NCI-H2107 (cell line): ENCODE data around the gene ANKRD11.
"Not testable (repeated sequence)": the region's sequence is repeated elsewhere in the genome, so short reads cannot be mapped to it uniquely, and the experiment has no call there.

ENCODE experiments used
- DNase-seq: peaks from one replicate; lab custom pipeline; 2025; lab: John Stamatoyannopoulos, UW

ANKRD11 gene

DNA sequence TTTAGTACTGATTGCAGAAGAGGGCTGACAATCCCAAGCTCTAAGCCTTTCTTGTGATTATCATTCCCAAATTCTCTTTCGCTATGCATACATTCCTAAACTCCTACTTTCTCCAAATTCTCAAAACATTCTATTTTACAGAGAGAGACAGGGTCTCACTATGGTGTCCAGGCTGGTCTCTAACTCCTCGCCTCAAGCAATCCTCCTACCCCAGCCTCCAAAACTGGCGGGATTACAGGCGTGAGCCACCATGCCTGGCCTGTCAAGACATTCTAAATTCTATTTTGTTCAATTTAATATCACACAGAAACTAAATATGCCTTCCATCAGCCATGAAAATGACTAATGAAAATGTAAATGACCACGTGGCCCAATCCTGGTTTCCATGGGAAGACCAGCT, 39.8 kb downstream of the ANKRD11 start:
- DNase-seq = no peak

DNA sequence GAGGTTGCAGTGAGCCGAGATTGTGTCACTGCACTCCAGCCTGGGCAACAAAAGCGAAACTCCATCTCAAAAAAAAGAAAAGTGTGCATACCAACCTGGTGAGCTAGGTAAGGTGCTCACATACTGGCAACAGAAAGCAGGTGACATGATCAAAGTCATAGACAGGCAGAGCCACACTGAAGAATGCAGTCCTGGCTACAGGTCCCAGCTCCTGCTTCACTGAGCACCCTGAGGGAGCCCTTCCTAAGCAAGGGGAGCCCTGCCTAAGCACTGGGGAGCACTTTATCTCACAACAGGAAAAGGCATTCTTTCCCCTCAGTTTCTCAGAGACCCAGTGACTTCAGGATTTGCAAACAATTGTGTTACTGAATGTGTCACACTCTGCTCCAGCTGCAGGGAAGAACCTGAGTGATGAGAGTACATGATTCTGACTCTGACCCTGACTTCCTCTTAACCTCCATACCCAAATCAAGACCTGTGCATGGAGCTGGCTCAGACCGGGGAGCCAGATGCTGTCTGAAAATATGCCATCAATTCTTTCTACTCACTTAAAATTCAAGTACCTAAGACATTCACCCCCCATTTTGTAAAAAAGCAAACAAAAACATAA, 40.5 kb downstream of the ANKRD11 start:
- DNase-seq = no peak

DNA sequence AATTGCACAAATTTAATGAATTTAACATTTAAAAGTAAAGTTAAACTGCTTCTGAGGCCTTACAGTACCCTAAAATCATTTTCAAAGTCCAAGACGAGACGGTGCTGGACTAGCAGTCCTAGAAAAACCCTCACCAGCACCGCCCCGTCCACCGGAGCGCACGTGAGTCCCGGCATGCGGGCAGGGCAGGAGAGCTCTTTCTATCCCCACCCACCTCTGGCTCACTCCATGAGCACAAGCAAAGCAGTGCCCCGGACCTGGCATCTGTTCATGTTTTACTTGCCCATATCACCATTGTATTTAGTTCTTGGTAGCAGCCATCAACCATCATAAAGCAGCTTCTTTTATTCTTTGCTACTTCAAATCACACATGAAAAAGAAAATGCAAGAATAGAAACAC, 41.7 kb downstream of the ANKRD11 start:
- DNase-seq = no peak

DNA sequence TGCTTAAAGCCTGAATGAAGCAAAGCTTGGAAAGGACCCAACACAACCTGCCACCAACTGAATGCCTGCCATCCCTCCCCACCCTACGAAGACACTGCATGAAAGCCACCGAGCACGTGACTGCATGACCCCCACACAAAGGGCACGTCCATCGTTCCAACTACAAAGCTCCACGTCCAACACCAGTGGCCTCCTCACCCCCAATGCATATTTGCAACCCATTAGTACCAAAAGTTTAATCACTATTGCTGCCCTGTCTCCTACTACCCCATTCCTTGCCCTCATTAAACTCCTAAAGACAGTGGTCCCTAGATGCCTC, 43.4 kb downstream of the ANKRD11 start:
- DNase-seq = no peak

GRCh38 chr16:89446136-89446974, 44.0 kb downstream of the ANKRD11 start:
- DNase-seq = no peak

DNA sequence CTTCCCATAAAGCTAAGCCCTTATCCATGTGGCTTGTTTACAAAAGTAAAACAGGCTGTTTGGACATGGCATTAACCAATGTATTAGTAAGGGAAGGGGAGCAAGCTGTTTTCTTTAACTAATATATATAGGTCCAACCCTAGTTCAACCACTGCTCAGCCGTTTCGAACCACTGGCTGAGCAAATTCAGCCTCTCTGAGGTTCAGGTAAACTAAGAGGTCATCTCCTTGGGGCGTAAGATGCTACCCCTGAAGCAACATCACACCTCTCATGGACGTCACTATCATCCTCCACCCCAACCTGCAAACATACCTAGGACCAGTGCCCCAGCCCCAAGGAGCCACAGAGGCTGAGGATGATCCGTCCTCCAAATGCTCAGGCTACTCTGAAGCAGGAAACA, 45.2 kb downstream of the ANKRD11 start:
- DNase-seq = no peak

GRCh38 chr16:89444728-89445127, 45.6 kb downstream of the ANKRD11 start:
- DNase-seq = no peak

DNA sequence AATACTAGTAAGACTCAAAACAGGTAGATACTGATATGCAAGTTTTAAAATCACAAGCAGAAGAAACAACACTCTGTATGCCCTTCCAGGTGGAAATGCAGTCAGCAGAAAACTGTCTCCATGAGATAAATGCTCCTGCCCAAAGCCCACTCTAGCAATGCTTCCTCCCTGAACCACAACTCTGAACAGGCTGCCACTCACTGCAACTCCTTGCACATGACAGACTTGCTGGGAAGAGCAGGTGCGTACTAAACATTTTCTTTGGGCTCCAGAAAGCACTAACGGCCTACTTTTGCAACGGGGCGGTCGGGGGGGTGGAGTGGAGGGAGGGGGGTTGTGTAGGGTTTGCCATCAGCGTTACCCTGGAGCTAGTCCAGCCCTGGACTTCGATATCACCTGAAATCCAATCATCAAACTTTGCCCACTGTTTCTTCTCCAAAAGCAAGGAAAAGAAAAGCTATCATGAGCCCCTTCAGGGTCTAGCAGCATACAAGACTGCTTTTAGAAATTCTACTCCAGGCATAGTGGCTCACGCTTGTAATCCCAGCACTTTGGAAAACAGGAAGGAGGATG, 46.1 kb downstream of the ANKRD11 start:
- no peak for DNase-seq

- no peak for DNase-seq
These were observed 46.7 kb downstream of the ANKRD11 start for GRCh38 chr16:89443727-89444084.

DNA sequence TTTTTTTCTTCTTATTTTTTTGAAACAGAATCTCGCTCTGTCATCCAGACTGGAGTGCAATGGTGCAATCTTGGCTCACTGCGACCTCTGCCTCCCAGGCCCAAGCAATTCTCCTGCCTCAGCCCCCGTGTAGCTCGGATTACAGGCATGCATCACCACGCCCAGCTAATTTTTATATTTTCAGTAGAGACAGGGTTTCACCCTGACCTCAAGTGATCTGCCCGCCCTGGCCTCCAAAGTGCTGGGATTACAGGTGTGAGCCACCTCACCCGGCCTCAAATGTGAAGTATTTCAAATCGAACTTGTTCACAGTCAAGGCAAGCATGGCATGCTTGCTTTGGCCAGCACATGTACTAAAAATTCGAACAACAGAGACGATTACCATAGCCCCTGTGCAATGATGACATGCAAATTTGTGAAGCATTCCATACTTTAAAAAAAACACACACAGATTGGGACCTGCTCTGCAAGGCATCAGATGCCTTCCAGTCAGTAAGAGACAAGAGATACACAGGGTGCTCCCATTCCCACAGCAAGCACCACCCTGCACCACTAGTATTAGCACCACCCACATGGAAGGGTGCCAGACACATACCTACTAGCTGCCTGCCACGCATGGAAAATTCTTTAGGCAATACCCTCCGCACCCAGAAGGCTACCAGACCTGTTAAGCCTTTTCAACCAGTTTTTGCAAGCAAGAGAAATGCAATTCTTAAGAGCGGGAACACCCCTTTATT, 47.2 kb downstream of the ANKRD11 start:
- no peak for DNase-seq

DNA sequence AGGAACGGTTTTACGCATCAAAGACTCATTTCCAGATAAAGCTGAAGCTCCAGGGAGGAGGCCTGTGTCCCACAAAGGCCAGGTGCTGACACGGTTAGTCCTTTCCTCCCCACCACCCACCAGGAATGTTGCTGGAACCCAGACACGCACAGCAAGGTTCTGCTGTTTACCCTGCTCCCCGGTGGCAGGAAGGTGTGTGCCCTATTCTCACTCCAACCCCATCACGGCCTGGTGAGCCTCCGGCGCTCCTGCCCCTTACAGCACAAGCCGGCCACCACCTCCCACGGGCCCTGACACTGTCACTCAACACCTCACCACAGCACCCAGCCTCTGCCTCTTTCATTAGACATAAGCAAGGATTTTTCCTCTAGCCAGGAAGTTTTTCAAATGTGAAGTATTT, 47.8 kb downstream of the ANKRD11 start:
- no peak for DNase-seq

DNA sequence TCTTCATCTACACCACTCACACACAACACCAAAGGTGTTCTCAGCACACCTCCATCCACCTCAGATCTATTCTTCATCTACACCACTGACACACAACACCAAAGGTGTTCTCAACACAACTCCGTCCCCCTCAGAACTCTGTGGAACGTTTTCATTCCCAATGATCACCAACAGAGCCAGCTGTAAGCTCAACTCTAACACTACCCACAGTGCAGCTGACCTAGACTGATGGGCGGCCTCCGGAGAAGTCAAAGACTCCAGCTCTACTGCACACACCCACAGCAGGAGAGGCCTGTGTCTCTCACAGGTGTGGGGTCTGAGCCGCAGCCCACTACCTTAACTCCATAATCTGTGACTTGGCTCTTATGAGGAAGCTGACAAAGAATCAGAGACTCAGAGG, 50.7 kb downstream of the ANKRD11 start:
- no peak for DNase-seq

DNA sequence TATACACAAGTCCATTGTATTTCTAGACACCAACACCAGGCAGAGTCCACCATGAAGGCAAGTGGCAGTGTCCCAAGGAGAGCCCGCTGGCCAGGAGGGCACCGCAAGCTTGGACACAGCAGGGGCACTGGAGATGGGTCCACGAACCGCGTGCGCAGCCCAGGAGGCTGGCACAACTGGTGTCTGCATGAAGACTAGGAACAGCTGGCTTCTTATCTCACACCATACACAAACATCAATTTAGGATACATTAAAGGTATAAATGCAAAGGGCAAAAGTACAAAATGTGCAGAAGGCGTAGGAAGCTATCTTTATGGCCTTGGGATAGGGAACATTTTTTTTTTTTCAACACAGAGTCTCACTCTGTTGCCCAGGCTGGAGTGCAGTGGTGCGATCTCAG, 52.4 kb downstream of the ANKRD11 start:
- no peak for DNase-seq

DNA sequence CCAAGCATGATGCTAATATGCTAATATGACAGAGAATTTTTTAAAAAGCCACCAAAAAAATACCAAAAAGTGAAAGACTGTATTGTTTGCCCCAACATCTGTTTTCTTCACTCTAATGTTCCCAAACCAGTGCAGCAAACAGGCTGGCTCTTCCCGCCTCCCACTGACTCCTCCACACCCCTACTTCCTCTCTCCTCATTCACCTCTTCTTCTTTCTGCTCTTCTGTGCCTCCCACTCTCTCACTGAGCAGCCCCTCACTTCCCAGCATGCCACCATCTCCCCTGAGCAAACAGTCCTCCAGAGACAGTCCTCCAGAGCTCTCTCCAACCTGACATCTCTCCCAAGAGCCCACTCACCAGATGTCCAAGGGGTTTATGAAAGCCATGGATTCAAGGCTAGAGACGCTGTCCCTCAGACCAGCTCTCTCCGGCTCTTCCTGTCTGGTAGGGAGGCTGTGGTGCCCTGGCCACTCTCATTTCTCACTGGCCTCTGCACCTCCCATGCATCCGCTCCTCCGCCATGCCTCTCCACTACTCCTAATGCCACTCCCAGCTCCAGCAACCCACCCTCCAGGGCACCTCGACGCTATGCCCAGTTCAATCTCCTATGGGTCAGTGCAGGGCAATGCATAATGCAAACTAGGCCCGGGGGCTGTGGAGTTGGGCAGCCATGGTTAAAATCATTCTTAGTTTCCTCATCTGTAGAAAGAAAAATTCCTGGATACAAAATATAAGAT, 52.9 kb downstream of the ANKRD11 start:
- no peak for DNase-seq

GRCh38 chr16:89436366-89436765, 54.0 kb downstream of the ANKRD11 start:
- no peak for DNase-seq

DNA sequence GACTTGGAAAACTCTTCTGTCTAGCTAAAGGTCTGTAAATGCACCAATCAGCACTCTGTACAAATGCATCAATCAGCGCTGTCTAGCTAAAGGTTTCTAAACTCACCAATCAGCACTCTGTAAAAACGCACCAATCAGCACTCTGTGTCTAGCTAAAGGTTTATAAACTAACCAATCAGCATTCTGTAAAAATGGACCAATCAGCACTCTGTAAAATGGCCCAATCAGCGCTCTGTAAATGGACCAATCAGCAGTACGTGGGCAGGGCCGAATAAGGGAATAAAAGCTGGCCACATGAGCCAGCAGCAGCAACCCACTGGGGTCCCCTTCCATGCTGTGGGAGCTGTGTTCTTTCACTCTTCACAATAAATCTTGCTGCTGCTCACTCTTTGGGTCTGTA, 55.3 kb downstream of the ANKRD11 start:
- DNase-seq = not testable (repeated sequence)

DNA sequence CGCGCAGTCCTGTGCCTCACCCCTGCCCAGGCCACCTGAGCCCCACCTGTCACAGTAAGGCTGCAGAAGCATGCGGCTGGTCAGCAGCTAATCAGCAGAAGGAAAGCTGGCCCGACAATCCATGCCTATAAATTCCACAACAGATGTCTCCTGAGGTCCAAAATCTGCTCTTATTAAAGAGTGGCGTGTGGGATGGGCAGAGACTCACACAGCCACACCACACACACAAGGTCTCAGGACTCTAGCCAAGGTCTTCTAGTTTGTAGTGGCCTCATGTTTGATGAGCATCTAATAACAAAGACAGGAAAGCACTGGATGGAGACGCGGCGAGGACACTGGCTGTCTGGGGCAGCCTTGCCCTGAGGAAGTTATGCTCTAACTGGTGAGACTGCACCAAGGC, 55.9 kb downstream of the ANKRD11 start:
- DNase-seq = no peak

GRCh38 chr16:89433363-89433984, 56.9 kb downstream of the ANKRD11 start:
- DNase-seq = not testable (repeated sequence)

DNA sequence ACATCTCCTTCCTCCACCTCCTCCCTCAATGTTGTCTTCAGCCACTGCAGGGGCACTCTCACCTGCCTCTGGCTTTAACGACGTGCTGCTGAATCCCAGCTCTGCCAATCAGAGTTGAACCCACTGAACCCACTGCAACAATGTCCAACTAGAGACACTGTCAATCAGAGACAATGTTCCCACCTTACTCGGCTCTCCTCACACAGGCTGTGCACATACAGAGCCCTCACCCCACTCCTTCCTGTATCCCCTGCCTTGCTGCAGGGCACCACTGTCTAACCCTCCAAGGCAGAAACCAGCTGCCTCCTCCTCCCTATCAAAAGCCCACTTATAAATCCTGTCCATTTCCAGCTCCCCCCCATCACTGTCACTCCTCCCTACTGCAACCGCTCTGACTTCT, 58.7 kb downstream of the ANKRD11 start:
- no peak for DNase-seq

DNA sequence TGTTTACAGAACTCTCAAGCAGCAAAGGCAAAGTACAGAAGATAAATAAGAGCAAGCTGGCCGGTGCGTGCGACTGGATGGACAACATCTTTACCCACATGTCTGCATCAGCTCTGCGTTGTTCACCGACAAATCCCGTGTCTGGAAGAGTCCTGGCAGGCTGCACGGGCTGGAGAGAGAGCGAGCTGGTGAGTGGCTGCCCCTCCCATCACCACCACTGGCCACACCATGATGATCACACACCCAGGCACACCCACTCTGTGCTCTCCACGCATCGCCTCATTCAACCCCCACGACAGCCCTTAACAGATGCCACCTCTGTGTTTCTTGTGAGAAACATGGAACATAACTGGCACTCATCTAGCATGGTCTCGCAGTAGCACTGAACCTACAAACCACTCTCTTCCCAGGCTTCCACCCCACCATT, 59.2 kb downstream of the ANKRD11 start:
- DNase-seq = no peak

DNA sequence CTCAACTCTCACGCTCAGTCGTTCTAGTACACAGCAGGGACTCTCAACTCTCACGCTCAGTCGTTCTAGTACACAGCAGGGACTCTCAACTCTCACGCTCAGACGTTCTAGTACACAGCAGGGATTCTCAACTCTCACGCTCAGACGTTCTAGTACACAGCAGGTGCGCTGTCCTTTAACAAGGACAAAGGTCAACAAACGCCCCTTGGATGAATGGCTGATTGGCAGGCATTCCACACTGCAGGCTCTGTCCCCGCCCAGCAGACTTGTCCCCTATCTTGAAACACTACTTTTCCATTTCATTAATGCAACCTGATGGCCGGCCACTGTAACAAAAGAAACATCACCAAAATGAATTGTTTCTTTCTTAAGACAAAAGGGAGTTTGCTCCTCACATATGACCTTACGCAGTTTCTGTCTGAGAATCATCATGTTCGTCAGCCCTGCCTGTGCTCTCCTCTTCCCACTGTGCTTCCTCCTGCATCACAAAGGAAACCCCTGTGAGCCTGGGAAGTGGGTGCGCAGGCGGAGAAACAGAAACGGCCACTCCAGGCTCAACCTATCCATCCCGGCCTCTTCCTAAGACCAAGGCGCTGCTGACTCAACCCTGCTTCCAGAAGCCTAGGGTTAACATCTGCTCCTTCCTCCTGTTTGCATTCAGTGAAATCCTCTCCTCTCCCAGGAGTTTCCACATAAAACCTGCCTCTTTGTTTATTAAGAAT, 59.8 kb downstream of the ANKRD11 start:
- DNase-seq = no peak
